Panc1 (cell line): Measurements from ENCODE around the gene FFAR2. TPM values are rescaled to one million over a fixed set of nuclear protein-coding genes. Genes with fewer than 3 reads are reported as not detected.
"Not testable (repeated sequence)": the region's sequence is repeated elsewhere in the genome, so short reads cannot be mapped to it uniquely, and the experiment has no call there.

Experiments
- ATAC-seq: fragments of 200-7000 bp; cut with Tn5 transposase; 2 replicates; pipeline ENCODE4 v1.9.1; 2020; ENCODE audit warnings: mild to moderate bottlenecking, moderate library complexity
- BruUV-seq: library from RNA; stranded (reverse); fragments of 400-500 nt; replicated peaks from 2 replicates; lab custom pipeline; 2021; lab: Mats Ljungman, UMichigan
- CTCF ChIA-PET: fragments of 300-600 bp; sonication (Branson Sonifier 250); formaldehyde crosslinking; loops from one replicate; lab custom pipeline; 2022; ENCODE audit warnings: antibody characterized with exemption; lab: Charles Lee
- POLR2A ChIA-PET: fragments of 300-600 bp; sonication (Branson Sonifier 250); formaldehyde crosslinking; loops from one replicate; lab custom pipeline; 2022; ENCODE audit warnings: antibody characterized with exemption; lab: Charles Lee
- DNase-seq: peaks from one replicate; pipeline ENCODE4 v3.0.0-alpha.2; 2010; ENCODE audit warnings: low read depth, low spot score
- H3K27ac ChIP-seq: 2 replicates; pipeline ENCODE4 v1.5.1; 2011; ENCODE audit warnings: mild to moderate bottlenecking, low read length, inconsistent platforms
- H3K27me3 ChIP-seq: fragments of 200-500 bp; sonication (Bioruptor generic); 2 replicates; pipeline ENCODE4 v1.6.0; 2014; ENCODE audit warnings: low read length, inconsistent platforms; ENCODE audit not compliant: control insufficient read depth, insufficient read depth
- H3K36me3 ChIP-seq: fragments of 200-500 bp; sonication (Bioruptor generic); 2 replicates; pipeline ENCODE4 v1.5.1; 2014; ENCODE audit warnings: inconsistent platforms, mild to moderate bottlenecking, low read length, moderate library complexity; ENCODE audit not compliant: control insufficient read depth, insufficient read depth
- H3K4me1 ChIP-seq: 2 replicates; pipeline ENCODE4 v1.5.1; 2011; ENCODE audit warnings: inconsistent platforms, mild to moderate bottlenecking, low read length, moderate library complexity; ENCODE audit not compliant: control insufficient read depth, insufficient read depth
- H3K4me3 ChIP-seq, 2 experiments: 2 replicates each; pipeline ENCODE4 v1.5.1; 2011 to 2012; ENCODE audit warnings: low read depth in 2 of 2, low read length in 2 of 2, mild to moderate bottlenecking in 2 of 2, inconsistent platforms in 1 of 2, moderate library complexity in 1 of 2
- H3K9me3 ChIP-seq: fragments of 200-500 bp; sonication (Bioruptor generic); 2 replicates; pipeline ENCODE4 v1.5.1; 2014; ENCODE audit warnings: low read depth, mild to moderate bottlenecking, inconsistent platforms, low read length, moderate library complexity; ENCODE audit not compliant: control insufficient read depth, insufficient read depth
- POLR2AphosphoS5 ChIP-seq: IDR thresholded peaks from 2 replicates; pipeline ENCODE4 v1.6.1; 2012; ENCODE audit warnings: mild to moderate bottlenecking, low read depth, low read length, moderate library complexity
- SIN3A ChIP-seq: IDR thresholded peaks from 2 replicates; pipeline ENCODE4 v1.6.1; 2012; ENCODE audit warnings: low read depth, mild to moderate bottlenecking, low read length, moderate library complexity, borderline replicate concordance; ENCODE audit not compliant: insufficient read depth
- TCF7L2 ChIP-seq: IDR thresholded peaks from 2 replicates; pipeline ENCODE4 v1.6.1; 2011; ENCODE audit warnings: mild to moderate bottlenecking, low read depth, low read length, inconsistent platforms
- in situ Hi-C: cut with HindIII; loops from 2 replicates; pipeline ENCODE4 v1.10.0; 2016; ENCODE audit warnings: low sequenced_read_pairs, low pct_unique_long_range_greater_than_20kb
- intact Hi-C: fragments of 100-400 bp; cut with micrococcal nuclease; formaldehyde crosslinking; loops from one replicate; pipeline ENCODE4 v1.10.0; 2022; ENCODE audit not compliant: unreplicated experiment
- total RNA-seq: library from RNA; stranded (reverse); gene quantifications from one replicate; pipeline ENCODE4 v1.2.1, GENCODE V29; 2021; ENCODE audit not compliant: unreplicated experiment
- TF ChIP-seq, protein P1 (sequence below), 2 experiments: IDR thresholded peaks; 2 replicates each; pipeline ENCODE4 v1.6.1; 2011 to 2012; ENCODE audit warnings: low read depth in 2 of 2, control low read depth in 1 of 2, low read length in 1 of 2, mild to moderate bottlenecking in 1 of 2, moderate library complexity in 1 of 2; ENCODE audit not compliant: insufficient read depth in 1 of 2
- TF ChIP-seq, protein P2 (sequence below): fragments of 450-650 bp; IDR thresholded peaks from 2 replicates; pipeline ENCODE4 v1.5.1; 2017; ENCODE audit warnings: mild to moderate bottlenecking

FFAR2 gene
- total RNA-seq, 1 experiment from 2014 or later: not detected

DNA sequence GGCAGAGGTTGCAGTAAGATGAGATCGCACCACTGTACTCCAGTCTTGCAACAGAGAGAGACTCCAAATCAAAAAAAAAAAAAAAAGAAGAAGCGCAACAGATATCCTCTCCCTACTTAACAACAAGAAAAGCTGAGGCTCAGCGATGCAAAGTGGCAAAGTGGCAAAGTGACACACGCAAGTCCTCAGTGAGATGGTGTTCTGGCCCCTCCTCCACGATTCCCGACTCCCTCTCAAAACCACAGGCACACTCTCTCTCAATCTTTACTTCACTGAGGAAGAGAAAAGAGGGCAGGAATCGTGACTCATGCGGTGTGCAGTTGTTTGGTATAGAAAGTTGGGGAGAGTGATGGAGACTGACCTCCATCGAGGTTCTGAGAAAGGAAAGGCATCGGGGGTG lies 12.6 kb downstream of the FFAR2 start:
- intact Hi-C loops (no loop called here), in situ Hi-C loops (no loop called here)
- Histone ChIP-seq H3K27ac (no peak overlapping the region), H3K4me3 (no peak overlapping the region), H3K9me3 (no peaks in the 10 kb centered on the region), H3K27me3 (no peaks in the 10 kb centered on the region), H3K4me1 (no peaks in the 10 kb centered on the region), H3K36me3 (no peaks in the 10 kb centered on the region)
- DNase-seq (no peak), ATAC-seq (no peak)
- BruUV-seq: no TSS peak
- POLR2A ChIA-PET: interaction anchor here (0.6 kb wide), 1 partner anchor 271 kb away, joined by 3 read pairs; no protein-coding TSS in a partner anchor
- CTCF ChIA-PET: interaction anchor here (0.5 to 0.6 kb wide), 2 partner anchors 106 to 174 kb away, joined by 3 to 5 read pairs; no protein-coding TSS in a partner anchor
- TF ChIP-seq POLR2AphosphoS5 (no peak), TCF7L2 (no peak), SIN3A (no peak)
- TF ChIP-seq, protein P1, sequence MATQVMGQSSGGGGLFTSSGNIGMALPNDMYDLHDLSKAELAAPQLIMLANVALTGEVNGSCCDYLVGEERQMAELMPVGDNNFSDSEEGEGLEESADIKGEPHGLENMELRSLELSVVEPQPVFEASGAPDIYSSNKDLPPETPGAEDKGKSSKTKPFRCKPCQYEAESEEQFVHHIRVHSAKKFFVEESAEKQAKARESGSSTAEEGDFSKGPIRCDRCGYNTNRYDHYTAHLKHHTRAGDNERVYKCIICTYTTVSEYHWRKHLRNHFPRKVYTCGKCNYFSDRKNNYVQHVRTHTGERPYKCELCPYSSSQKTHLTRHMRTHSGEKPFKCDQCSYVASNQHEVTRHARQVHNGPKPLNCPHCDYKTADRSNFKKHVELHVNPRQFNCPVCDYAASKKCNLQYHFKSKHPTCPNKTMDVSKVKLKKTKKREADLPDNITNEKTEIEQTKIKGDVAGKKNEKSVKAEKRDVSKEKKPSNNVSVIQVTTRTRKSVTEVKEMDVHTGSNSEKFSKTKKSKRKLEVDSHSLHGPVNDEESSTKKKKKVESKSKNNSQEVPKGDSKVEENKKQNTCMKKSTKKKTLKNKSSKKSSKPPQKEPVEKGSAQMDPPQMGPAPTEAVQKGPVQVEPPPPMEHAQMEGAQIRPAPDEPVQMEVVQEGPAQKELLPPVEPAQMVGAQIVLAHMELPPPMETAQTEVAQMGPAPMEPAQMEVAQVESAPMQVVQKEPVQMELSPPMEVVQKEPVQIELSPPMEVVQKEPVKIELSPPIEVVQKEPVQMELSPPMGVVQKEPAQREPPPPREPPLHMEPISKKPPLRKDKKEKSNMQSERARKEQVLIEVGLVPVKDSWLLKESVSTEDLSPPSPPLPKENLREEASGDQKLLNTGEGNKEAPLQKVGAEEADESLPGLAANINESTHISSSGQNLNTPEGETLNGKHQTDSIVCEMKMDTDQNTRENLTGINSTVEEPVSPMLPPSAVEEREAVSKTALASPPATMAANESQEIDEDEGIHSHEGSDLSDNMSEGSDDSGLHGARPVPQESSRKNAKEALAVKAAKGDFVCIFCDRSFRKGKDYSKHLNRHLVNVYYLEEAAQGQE (IDR thresholded peaks at IDR 0.05; ENCODE audit: insufficient read depth in 1 of 2, low read depth in 2 of 2, low read length in 1 of 2): no peak
- TF ChIP-seq, protein P2, sequence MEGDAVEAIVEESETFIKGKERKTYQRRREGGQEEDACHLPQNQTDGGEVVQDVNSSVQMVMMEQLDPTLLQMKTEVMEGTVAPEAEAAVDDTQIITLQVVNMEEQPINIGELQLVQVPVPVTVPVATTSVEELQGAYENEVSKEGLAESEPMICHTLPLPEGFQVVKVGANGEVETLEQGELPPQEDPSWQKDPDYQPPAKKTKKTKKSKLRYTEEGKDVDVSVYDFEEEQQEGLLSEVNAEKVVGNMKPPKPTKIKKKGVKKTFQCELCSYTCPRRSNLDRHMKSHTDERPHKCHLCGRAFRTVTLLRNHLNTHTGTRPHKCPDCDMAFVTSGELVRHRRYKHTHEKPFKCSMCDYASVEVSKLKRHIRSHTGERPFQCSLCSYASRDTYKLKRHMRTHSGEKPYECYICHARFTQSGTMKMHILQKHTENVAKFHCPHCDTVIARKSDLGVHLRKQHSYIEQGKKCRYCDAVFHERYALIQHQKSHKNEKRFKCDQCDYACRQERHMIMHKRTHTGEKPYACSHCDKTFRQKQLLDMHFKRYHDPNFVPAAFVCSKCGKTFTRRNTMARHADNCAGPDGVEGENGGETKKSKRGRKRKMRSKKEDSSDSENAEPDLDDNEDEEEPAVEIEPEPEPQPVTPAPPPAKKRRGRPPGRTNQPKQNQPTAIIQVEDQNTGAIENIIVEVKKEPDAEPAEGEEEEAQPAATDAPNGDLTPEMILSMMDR: no peak

DNA sequence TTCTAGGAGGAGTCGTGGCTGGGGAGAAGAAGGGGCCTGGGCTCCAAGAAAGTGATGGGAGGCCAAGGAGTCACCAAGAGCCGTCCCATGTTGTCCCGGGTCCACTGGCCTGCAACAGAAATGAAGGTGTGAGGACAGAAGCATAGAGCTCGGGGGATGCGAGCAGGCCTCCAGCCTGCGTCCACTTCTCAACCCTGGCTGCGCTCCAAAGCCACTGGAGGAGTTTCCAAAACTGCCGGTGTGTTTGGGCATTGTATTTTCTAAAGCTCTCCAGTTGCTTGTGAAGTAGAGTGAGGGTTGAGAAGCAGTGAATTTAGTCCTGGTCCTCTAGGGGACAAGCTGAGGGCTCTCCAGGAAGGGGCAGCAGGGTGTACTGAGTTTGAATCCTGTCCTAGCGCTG lies 13.0 kb downstream of the FFAR2 start:
- Histone ChIP-seq H3K9me3 (no peaks in the 10 kb centered on the region), H3K4me3 (no peak overlapping the region), H3K4me1 (no peaks in the 10 kb centered on the region), H3K27ac (no peak overlapping the region), H3K36me3 (no peaks in the 10 kb centered on the region), H3K27me3 (no peaks in the 10 kb centered on the region)
- DNase-seq: no peak
- in situ Hi-C loops (no loop called here), intact Hi-C loops (no loop called here)
- no peak for ATAC-seq
- no peak for TF ChIP-seq TCF7L2
- TF ChIP-seq SIN3A: no peak
- TF ChIP-seq POLR2AphosphoS5: no peak
- TF ChIP-seq, protein P1 (IDR thresholded peaks at IDR 0.05; ENCODE audit: insufficient read depth in 1 of 2, low read depth in 2 of 2, low read length in 1 of 2): no peak
- TF ChIP-seq, protein P2: no peak
- ChIA-PET POLR2A (interaction anchor here (0.6 kb wide), 1 partner anchor 270 kb away, joined by 3 read pairs; no protein-coding TSS in a partner anchor), CTCF (interaction anchor here (0.5 to 0.6 kb wide), 2 partner anchors 106 to 174 kb away, joined by 3 to 5 read pairs; no protein-coding TSS in a partner anchor)
- no TSS peak for BruUV-seq

DNA sequence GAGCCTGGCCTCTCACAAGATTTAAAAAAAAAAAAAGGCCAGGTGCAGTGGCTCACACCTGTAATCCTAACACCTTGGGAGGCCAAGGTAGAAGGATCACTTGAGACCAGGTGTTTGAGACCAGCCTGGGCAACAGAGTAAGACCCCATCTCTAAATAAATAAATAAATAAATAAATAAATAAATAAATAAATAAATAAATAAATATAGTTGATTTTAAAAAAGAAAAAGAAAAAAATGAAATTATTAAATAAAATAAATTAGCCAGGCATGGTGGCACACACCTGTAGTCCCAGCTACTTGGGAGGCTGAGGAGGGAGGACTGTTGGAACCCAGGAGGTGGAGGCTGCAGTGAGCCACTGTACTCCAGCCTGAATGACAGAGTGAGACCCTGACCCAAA lies 13.7 kb downstream of the FFAR2 start:
- H3K9me3 ChIP-seq, H3K4me3 ChIP-seq, H3K27ac ChIP-seq, intact Hi-C loops, ATAC-seq, CTCF ChIA-PET, H3K36me3 ChIP-seq, BruUV-seq, POLR2A ChIA-PET, in situ Hi-C loops, H3K4me1 ChIP-seq, H3K27me3 ChIP-seq, DNase-seq: not testable (repeated sequence)
